HG03442 (cell line): ENCODE results near the gene USP34.

Experiments used
- ATAC-seq: cut with Tn5 transposase; IDR thresholded peaks from one replicate; pipeline ENCODE4 v1.9.1; 2021; ENCODE audit warnings: mild to moderate bottlenecking, moderate library complexity; ENCODE audit not compliant: unreplicated experiment

Gene USP34

GRCh38 chr2:61377046-61377445 is 93.8 kb downstream of the USP34 start:
- ATAC-seq, result no peak

GRCh38 chr2:61376211-61376610 is 94.7 kb downstream of the USP34 start:
- no peak for ATAC-seq

- ATAC-seq, result no peak
Observed at GRCh38 chr2:61371027-61371426, 99.9 kb downstream of the USP34 start.

- ATAC-seq, result no peak
Observed at GRCh38 chr2:61368687-61369665, 101.9 kb downstream of the USP34 start.

GRCh38 chr2:61367177-61367576 is 103.7 kb downstream of the USP34 start:
- ATAC-seq, result no peak

GRCh38 chr2:61363580-61363979 is 107.3 kb downstream of the USP34 start:
- no peak for ATAC-seq

GRCh38 chr2:61362873-61363272 is 108.0 kb downstream of the USP34 start:
- ATAC-seq, result no peak

GRCh38 chr2:61361068-61361467 is 109.8 kb downstream of the USP34 start:
- ATAC-seq, result no peak

- ATAC-seq, result no peak
Observed at GRCh38 chr2:61359058-61359457, 111.8 kb downstream of the USP34 start.

- no peak for ATAC-seq
Observed at GRCh38 chr2:61357681-61358080, 113.2 kb downstream of the USP34 start.

GRCh38 chr2:61356958-61357350 is 113.9 kb downstream of the USP34 start:
- no peak for ATAC-seq

- no peak for ATAC-seq
Observed at GRCh38 chr2:61356261-61356957, 114.5 kb downstream of the USP34 start.

GRCh38 chr2:61354543-61355197 is 116.2 kb downstream of the USP34 start:
- no peak for ATAC-seq

GRCh38 chr2:61353909-61354308 is 117.0 kb downstream of the USP34 start:
- no peak for ATAC-seq

- no peak for ATAC-seq
Observed at GRCh38 chr2:61350777-61351176, 120.1 kb downstream of the USP34 start.

GRCh38 chr2:61343141-61343540 is 127.7 kb downstream of the USP34 start:
- ATAC-seq, result no peak

- ATAC-seq, result no peak
Observed at GRCh38 chr2:61340242-61340641, 130.6 kb downstream of the USP34 start.

- ATAC-seq, result no peak
Observed at GRCh38 chr2:61338447-61338846, 132.4 kb downstream of the USP34 start.

- no peak for ATAC-seq
Observed at GRCh38 chr2:61335187-61335586, 135.7 kb downstream of the USP34 start.

- ATAC-seq, result no peak
Observed at GRCh38 chr2:61334466-61334865, 136.4 kb downstream of the USP34 start.

- no peak for ATAC-seq
Observed at GRCh38 chr2:61328707-61329251, 142.1 kb downstream of the USP34 start.
